ENCODE measurements around the gene BFSP2. TPM values are rescaled to one million over a fixed set of nuclear protein-coding genes. Genes with fewer than 3 reads are reported as not detected.

BFSP2 gene
- total and polyA plus RNA-seq, 7 experiments from 2014 or later: 0.72 TPM; not detected in 6

DNA sequence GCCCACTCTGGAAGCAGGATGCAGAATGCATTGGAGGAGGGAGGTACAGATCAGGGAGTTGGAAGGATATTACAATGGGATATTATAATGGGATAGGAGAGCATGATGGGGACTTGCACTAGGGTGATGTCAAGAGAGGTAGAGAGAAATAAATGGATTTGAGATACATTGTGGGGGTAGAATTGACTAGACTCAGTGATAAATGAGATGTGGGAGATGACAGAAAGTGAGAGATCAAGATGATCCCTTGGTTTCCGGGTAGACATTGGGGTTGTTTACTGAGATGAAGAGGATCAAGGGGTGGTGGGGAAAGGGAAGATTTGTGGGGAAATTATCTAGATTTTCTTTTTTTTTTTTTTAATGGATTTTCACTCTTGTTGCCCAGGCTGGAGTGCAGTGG, 42.7 kb downstream of the BFSP2 start:
- Mint-ChIP-seq H3K27ac (peak overlapping the region in 7 of 9 donors; percentile 87 to 98 (median 92)), H3K27me3 (no peaks in the 10 kb centered on the region), H3K4me1 (peaks cover 15 to 31% (median 17%) of the 10 kb centered on the region in 7 donors), H3K4me3 (peak overlapping the region in 9 of 10 donors; percentile 50 to 91 (median 86)), H3K36me3 (peaks cover 0 to 16% (median 9%) of the 10 kb centered on the region in 5 donors), H3K9me3 (peaks cover 0 to 12% (median 8%) of the 10 kb centered on the region in 11 donors)
- intact Hi-C loops (cut with micrococcal nuclease): loop anchor here (1.0 to 10.0 kb wide), 7 partner anchors 65 to 720 kb away; partner anchors contain the start of genes CDV3 (in 2 of the 2), NPHP3 (in 1 of the 2), SRPRB (in 1 of the 2) and TOPBP1 (in 1 of the 2)
- DNase-seq: no peak
- Histone ChIP-seq H3K27ac (ENCODE audit: low read depth, low read length) (no peak overlapping the region), H3K4me3 (ENCODE audit: low read length) (peak overlapping the region; percentile 44), H3K36me3 (ENCODE audit: control insufficient read depth in 2 of 3, insufficient read depth in 3 of 3, low read length in 3 of 3) (no peaks in the 10 kb centered on the region), H3K27me3 (ENCODE audit: control insufficient read depth in 2 of 2, insufficient read depth in 2 of 2, low read length in 2 of 2) (no peaks in the 10 kb centered on the region), H3K4me1 (ENCODE audit: control insufficient read depth in 2 of 2, insufficient read depth in 2 of 2, low read length in 2 of 2) (peaks cover 9 to 16% of the 10 kb centered on the region in 2 donors), H3K9me3 (ENCODE audit: control insufficient read depth in 2 of 3, low read length in 3 of 3) (peaks cover 0 to 7% (median 0%) of the 10 kb centered on the region in 3 experiments)
- no peak for ATAC-seq
- POLR2A ChIA-PET: interaction anchor here (1.3 kb wide), 1 partner anchor 132 kb away, joined by 6 read pairs; no protein-coding TSS in a partner anchor
- CTCF ChIA-PET: no interaction called here

DNA sequence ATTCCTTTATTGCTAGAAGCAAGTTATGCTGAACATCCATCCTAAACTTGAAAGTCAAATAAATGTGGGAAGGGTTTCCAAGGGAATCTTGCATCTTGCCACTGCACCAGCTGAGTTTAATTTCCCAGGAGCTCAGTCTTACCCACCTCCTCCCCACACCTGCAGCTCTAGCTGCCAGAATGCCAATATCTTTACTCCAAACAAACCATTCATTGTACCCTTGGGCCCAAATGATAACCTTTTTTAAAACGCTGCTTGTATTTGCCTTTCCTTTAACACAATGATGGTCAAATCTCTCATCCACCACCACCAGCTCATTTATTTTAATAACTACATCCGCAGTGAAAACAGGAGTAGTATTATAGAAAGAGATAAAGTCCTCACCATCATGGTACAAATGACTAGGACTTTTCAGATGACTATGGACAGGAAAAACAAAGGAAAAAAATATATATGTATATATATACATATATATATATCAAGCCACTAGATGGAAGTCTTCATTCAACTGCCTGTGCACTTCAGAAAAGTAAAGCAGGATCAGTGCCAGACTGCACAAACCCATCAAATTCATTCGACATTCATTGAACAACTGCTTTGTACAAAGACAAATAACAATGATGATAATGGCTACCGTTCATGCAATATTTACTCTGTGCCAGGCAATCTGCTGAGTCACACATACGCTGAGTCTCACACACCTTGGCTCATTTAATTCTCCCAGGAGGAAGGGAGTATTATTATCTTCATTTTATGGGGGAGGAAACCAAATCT, 44.0 kb downstream of the BFSP2 start:
- Histone ChIP-seq H3K4me1 (ENCODE audit: control insufficient read depth in 2 of 2, insufficient read depth in 2 of 2, low read length in 2 of 2) (peaks cover 20 to 21% of the 10 kb centered on the region in 2 donors), H3K9me3 (ENCODE audit: control insufficient read depth in 2 of 3, low read length in 3 of 3) (peaks cover 0 to 7% (median 0%) of the 10 kb centered on the region in 3 experiments), H3K36me3 (ENCODE audit: control insufficient read depth in 2 of 3, insufficient read depth in 3 of 3, low read length in 3 of 3) (no peaks in the 10 kb centered on the region), H3K27ac (ENCODE audit: low read depth, low read length) (no peak overlapping the region), H3K27me3 (ENCODE audit: control insufficient read depth in 2 of 2, insufficient read depth in 2 of 2, low read length in 2 of 2) (no peaks in the 10 kb centered on the region), H3K4me3 (ENCODE audit: low read length) (no peak overlapping the region)
- intact Hi-C loops (cut with micrococcal nuclease): loop anchor here (5.0 to 10.0 kb wide), 6 partner anchors 63 to 722 kb away; partner anchors contain the start of genes CDV3 (in 1 of the 2), NPHP3 (in 1 of the 2), SRPRB (in 1 of the 2) and TOPBP1 (in 1 of the 2)
- CTCF ChIA-PET: no interaction called here
- peaks cover 0 to 12% (median 8%) of the 10 kb centered on the region in 11 donors for H3K9me3 Mint-ChIP-seq
- H3K4me1 Mint-ChIP-seq: peaks cover 20 to 38% (median 24%) of the 10 kb centered on the region in 7 donors
- ATAC-seq (no peak), DNase-seq (no peak)
- POLR2A ChIA-PET: no interaction called here
- H3K4me3 Mint-ChIP-seq: no peak overlapping the region
- H3K36me3 Mint-ChIP-seq: peaks cover 0 to 16% (median 9%) of the 10 kb centered on the region in 5 donors
- H3K27me3 Mint-ChIP-seq: no peaks in the 10 kb centered on the region
- H3K27ac Mint-ChIP-seq: peak overlapping the region in 2 of 9 donors; percentile 3 to 97

DNA sequence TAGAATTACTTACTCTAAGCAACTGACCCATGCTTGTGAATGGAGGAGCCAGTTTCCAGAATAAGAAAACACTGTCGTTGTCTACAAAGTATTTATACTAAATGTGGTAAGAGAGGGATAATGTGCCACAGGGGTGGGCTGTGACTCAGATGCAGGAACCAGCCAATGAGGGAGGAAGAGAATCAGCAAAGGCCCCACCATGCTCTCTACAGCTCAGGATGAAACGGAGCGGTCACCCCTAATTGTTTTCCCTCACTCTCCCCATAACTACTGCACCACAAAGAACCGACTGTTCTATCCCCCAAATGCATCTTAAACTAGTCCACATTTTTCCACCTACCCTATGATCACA, 44.5 kb downstream of the BFSP2 start:
- ChIA-PET CTCF (no interaction called here), POLR2A (no interaction called here)
- Histone ChIP-seq H3K36me3 (ENCODE audit: control insufficient read depth in 2 of 3, insufficient read depth in 3 of 3, low read length in 3 of 3) (no peaks in the 10 kb centered on the region), H3K4me3 (ENCODE audit: low read length) (no peak overlapping the region), H3K9me3 (ENCODE audit: control insufficient read depth in 2 of 3, low read length in 3 of 3) (peaks cover 0 to 7% (median 0%) of the 10 kb centered on the region in 3 experiments), H3K4me1 (ENCODE audit: control insufficient read depth in 2 of 2, insufficient read depth in 2 of 2, low read length in 2 of 2) (peaks cover 21 to 23% of the 10 kb centered on the region in 2 donors), H3K27ac (ENCODE audit: low read depth, low read length) (no peak overlapping the region), H3K27me3 (ENCODE audit: control insufficient read depth in 2 of 2, insufficient read depth in 2 of 2, low read length in 2 of 2) (no peaks in the 10 kb centered on the region)
- H3K36me3 Mint-ChIP-seq: peaks cover 0 to 13% (median 5%) of the 10 kb centered on the region in 5 donors
- no peak overlapping the region for H3K4me3 Mint-ChIP-seq
- H3K27ac Mint-ChIP-seq: peak overlapping the region in 1 of 9 donors; percentile 69
- peaks cover 0 to 8% (median 5%) of the 10 kb centered on the region in 11 donors for H3K9me3 Mint-ChIP-seq
- peaks cover 20 to 44% (median 26%) of the 10 kb centered on the region in 7 donors for H3K4me1 Mint-ChIP-seq
- ATAC-seq (no peak), DNase-seq (no peak)
- intact Hi-C loops (cut with micrococcal nuclease): loop anchor here (5.0 to 10.0 kb wide), 6 partner anchors 63 to 722 kb away; partner anchors contain the start of genes CDV3 (in 1 of the 2), NPHP3 (in 1 of the 2), SRPRB (in 1 of the 2) and TOPBP1 (in 1 of the 2)
- no peaks in the 10 kb centered on the region for H3K27me3 Mint-ChIP-seq

DNA sequence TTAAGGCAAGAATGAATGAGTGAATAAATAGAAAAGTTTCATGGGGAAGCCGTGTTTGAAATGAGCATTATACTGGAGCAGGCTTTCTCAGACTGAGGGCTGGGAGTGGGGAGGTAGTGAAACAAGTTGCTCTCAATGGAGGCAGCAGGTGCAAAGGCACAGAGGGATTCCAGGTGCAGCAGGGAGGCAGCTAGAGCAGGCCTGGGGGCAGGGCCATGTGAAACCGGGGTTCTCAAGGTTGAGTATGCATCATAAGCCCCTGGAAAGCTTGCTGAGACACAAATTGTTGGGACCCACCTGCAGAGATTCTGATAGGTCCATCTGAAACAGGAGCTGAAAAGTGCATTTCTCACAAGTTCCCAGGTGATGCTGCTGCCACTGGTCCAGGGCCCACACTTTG, 45.3 kb downstream of the BFSP2 start:
- no peak overlapping the region for H3K27ac ChIP-seq (ENCODE audit: low read depth, low read length)
- Mint-ChIP-seq H3K36me3 (peaks cover 0 to 6% (median 0%) of the 10 kb centered on the region in 5 donors), H3K4me1 (peaks cover 24 to 48% (median 31%) of the 10 kb centered on the region in 7 donors), H3K9me3 (peaks cover 0 to 1% (median 0%) of the 10 kb centered on the region in 11 donors), H3K27me3 (no peaks in the 10 kb centered on the region), H3K4me3 (no peak overlapping the region), H3K27ac (peak overlapping the region in 2 of 9 donors; percentile 32 to 69)
- DNase-seq: no peak
- intact Hi-C loops (cut with micrococcal nuclease): loop anchor here in 1 of 2 donors (10.0 kb wide), 1 partner anchor 480 kb away; no protein-coding TSS in a partner anchor
- H3K4me1 ChIP-seq (ENCODE audit: control insufficient read depth in 2 of 2, insufficient read depth in 2 of 2, low read length in 2 of 2): peaks cover 21 to 23% of the 10 kb centered on the region in 2 donors
- CTCF ChIA-PET: no interaction called here
- ATAC-seq: no peak
- H3K9me3 ChIP-seq (ENCODE audit: control insufficient read depth in 2 of 3, low read length in 3 of 3): peaks cover 0 to 3% (median 0%) of the 10 kb centered on the region in 3 experiments
- POLR2A ChIA-PET: no interaction called here
- H3K4me3 ChIP-seq (ENCODE audit: low read length): no peak overlapping the region
- no peaks in the 10 kb centered on the region for H3K36me3 ChIP-seq (ENCODE audit: control insufficient read depth in 2 of 3, insufficient read depth in 3 of 3, low read length in 3 of 3)
- H3K27me3 ChIP-seq (ENCODE audit: control insufficient read depth in 2 of 2, insufficient read depth in 2 of 2, low read length in 2 of 2): no peaks in the 10 kb centered on the region

DNA sequence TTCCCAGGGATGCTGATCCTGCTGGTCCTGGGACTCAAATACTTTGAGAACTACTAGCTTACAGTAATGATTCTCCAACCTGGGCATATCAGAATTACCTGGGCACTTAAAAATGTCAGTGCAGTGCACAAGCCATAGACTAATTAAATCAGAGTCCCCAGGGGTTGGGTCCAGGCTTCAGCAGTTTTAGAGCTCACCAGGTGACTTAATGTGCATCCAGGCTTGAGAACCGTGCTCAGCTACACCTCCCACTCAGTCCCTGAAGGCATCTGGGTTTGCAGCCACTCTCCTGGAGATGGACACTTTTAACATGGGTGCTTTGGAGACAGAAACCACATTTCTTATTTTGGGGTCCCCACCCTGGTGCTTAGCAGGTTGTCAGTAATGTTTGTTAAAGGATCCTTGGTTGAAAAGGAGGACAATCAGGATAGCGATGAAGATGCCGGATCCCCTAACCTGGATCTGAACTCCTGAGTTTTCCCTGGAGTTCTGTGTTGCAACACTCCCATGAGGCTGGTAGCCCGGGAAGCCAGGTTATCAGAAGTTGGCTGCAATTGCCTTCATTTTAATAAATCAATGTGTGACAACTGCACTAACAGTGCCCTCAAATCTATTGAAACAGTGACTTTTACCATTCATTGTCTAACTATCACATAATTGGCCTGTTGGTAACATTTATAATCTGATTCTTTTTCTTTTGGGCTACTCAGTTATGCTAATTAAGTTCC, 48.1 kb downstream of the BFSP2 start:
- ChIA-PET POLR2A (interaction anchor here (0.9 kb wide), 1 partner anchor 12 kb away, joined by 3 read pairs; no protein-coding TSS in a partner anchor), CTCF (no interaction called here)
- no peaks in the 10 kb centered on the region for H3K27me3 Mint-ChIP-seq
- Histone ChIP-seq H3K27me3 (ENCODE audit: control insufficient read depth in 2 of 2, insufficient read depth in 2 of 2, low read length in 2 of 2) (no peaks in the 10 kb centered on the region), H3K4me3 (ENCODE audit: low read length) (no peak overlapping the region), H3K9me3 (ENCODE audit: control insufficient read depth in 2 of 3, low read length in 3 of 3) (no peaks in the 10 kb centered on the region), H3K36me3 (ENCODE audit: control insufficient read depth in 2 of 3, insufficient read depth in 3 of 3, low read length in 3 of 3) (no peaks in the 10 kb centered on the region), H3K4me1 (ENCODE audit: control insufficient read depth in 2 of 2, insufficient read depth in 2 of 2, low read length in 2 of 2) (peaks cover 5 to 14% of the 10 kb centered on the region in 2 donors), H3K27ac (ENCODE audit: low read depth, low read length) (no peak overlapping the region)
- no peak for DNase-seq
- H3K4me1 Mint-ChIP-seq: peaks cover 7 to 33% (median 15%) of the 10 kb centered on the region in 7 donors
- intact Hi-C loops (cut with micrococcal nuclease): loop anchor here in 1 of 2 donors (10.0 kb wide), 1 partner anchor 477 kb away; no protein-coding TSS in a partner anchor
- no peaks in the 10 kb centered on the region for H3K36me3 Mint-ChIP-seq
- no peak for ATAC-seq
- H3K9me3 Mint-ChIP-seq: no peaks in the 10 kb centered on the region
- peak overlapping the region in 1 of 10 donors; percentile 54 for H3K4me3 Mint-ChIP-seq
- H3K27ac Mint-ChIP-seq: peak overlapping the region in 7 of 9 donors; percentile 45 to 87 (median 74)

DNA sequence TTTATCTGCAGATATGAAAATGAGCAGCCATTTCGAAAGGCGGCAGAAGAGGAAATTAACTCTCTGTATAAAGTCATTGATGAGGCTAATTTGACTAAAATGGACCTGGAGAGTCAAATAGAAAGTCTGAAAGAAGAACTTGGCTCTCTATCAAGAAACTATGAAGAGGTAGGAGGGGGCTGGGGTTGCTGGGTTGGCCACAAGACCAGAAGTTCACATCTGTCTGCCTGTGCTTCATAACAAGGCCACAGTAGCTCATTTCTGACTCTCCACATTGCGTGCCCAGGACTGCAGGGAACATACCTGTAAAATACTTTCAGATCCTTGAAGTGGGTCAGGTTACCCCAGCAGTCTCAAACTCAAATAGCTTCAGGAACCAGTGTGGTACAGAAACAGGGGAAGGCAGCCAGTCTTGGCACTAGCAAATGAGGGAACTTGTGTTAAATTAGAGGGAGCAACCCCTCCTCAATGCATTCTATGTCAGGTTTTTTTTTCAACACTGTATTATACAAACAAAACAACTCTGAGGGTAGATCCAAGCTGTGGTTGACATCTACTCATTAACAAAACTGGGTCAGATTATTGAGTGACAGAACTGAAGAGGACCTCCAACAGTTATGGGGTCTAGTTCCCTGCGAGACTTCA, 48.7 kb downstream of the BFSP2 start:
- Mint-ChIP-seq H3K9me3 (no peaks in the 10 kb centered on the region), H3K27ac (peak overlapping the region in 8 of 9 donors; percentile 14 to 87 (median 70)), H3K4me3 (peak overlapping the region in 3 of 10 donors; percentile 31 to 54 (median 36)), H3K36me3 (no peaks in the 10 kb centered on the region), H3K4me1 (peaks cover 7 to 26% (median 15%) of the 10 kb centered on the region in 7 donors), H3K27me3 (no peaks in the 10 kb centered on the region)
- no peaks in the 10 kb centered on the region for H3K9me3 ChIP-seq (ENCODE audit: control insufficient read depth in 2 of 3, low read length in 3 of 3)
- POLR2A ChIA-PET: no interaction called here
- DNase-seq: peak in 1 of 9 donors; percentile 41
- H3K27me3 ChIP-seq (ENCODE audit: control insufficient read depth in 2 of 2, insufficient read depth in 2 of 2, low read length in 2 of 2): no peaks in the 10 kb centered on the region
- H3K27ac ChIP-seq (ENCODE audit: low read depth, low read length): no peak overlapping the region
- H3K4me3 ChIP-seq (ENCODE audit: low read length): no peak overlapping the region
- intact Hi-C loops (cut with micrococcal nuclease): loop anchor here in 1 of 2 donors (10.0 kb wide), 1 partner anchor 476 kb away; no protein-coding TSS in a partner anchor
- CTCF ChIA-PET: no interaction called here
- peak; percentile 76 for ATAC-seq
- peaks cover 5 to 14% of the 10 kb centered on the region in 2 donors for H3K4me1 ChIP-seq (ENCODE audit: control insufficient read depth in 2 of 2, insufficient read depth in 2 of 2, low read length in 2 of 2)
- H3K36me3 ChIP-seq (ENCODE audit: control insufficient read depth in 2 of 3, insufficient read depth in 3 of 3, low read length in 3 of 3): no peaks in the 10 kb centered on the region
